Motor neuron (in vitro differentiated cells): Measurements from ENCODE around the gene CELF5. TPM values are rescaled to one million over a fixed set of nuclear protein-coding genes. Genes with fewer than 3 reads are reported as not detected.
"Not testable (repeated sequence)": the region's sequence is repeated elsewhere in the genome, so short reads cannot be mapped to it uniquely, and the experiment has no call there.

Experiments used
- ATAC-seq, 8 experiments: fragments of 200-7000 bp; cut with Tn5 transposase; replicated peaks in 6 of 8; 2 replicates each; pipeline ENCODE4 v1.8.0; 2021; ENCODE audit warnings: mild to moderate bottlenecking in 8 of 8, moderate library complexity in 8 of 8
- H3K27ac ChIP-seq, 2 donors: fragments of 250-450 bp; sonication (Bioruptor Pico); 2 replicates each; pipeline ENCODE4 v1.9.0; 2021; ENCODE audit warnings: antibody characterized with exemption in 2 of 2, mild to moderate bottlenecking in 2 of 2, moderate library complexity in 1 of 2
- H3K4me1 ChIP-seq, 2 donors: fragments of 250-450 bp; sonication (Bioruptor Pico); replicated peaks in 1 of 2; 2 replicates each; pipeline ENCODE4 v1.6.1; 2021; ENCODE audit warnings: antibody characterized with exemption in 2 of 2, mild to moderate bottlenecking in 2 of 2, moderate library complexity in 1 of 2
- H3K4me3 ChIP-seq, 5 donors: fragments of 250-450 bp; sonication (Bioruptor Pico); 2 replicates each; pipeline ENCODE4 v1.9.0; 2021; ENCODE audit warnings: antibody characterized with exemption in 5 of 5, mild to moderate bottlenecking in 5 of 5, moderate library complexity in 4 of 5
- WGBS, 10 experiments: fragments of 450-650 bp; shearing (Covaris generic); methylation state at CpG; one replicate each; pipeline ENCODE4 v1.0.0; 2022; 5-methylcytosine and 5-hydroxymethylcytosine counted together
- in situ Hi-C, 9 experiments: fragments of 400-800 bp; cut with MboI; loops; one replicate each; pipeline ENCODE4 v1.15.0; 2021; ENCODE audit warnings: low sequenced_read_pairs in 9 of 9, low pct_unique_long_range_greater_than_20kb in 2 of 9; ENCODE audit not compliant: unreplicated experiment in 9 of 9
- total RNA-seq, 8 experiments: library from RNA; unstranded; fragments of 300-600 nt; gene quantifications; 2 replicates each; pipeline versions ENCODE4 v1.2.3 to v1.2.4, GENCODE V29; 2022

The CELF5 gene
- total RNA-seq, 8 experiments from 2014 or later, result 0.18 to 29.9 (median 18.0) TPM

DNA sequence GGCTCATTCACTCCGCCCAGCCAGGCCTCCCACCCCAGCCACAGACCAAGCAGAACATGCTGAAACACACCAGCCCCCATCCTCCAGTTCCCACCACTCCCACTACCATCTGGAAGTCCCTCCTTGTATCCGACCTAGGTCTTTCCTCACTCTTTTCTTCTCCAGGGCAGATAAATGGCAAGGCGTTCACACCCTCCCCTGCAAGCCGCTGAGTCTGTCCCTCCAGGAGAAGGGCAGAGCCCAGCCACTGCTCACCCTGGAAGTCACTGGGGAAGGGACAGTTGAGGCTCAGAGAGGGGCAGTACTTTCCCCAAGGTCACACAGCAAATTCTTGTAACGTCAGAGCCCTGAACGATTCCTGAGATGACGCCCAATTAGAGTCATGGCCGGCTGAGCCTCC lies 96.4 kb downstream of the CELF5 start:
- in situ Hi-C loops, result loop anchor here in 5 of 9 experiments (10.0 to 25.0 kb wide), 4 partner anchors 154 to 291 kb away; partner anchors contain the start of genes SMIM24 (in 3 of the 5), SMIM44 (in 3 of the 5) and TBXA2R (in 1 of the 5)
- Histone ChIP-seq H3K27ac (no peak overlapping the region), H3K4me3 (no peak overlapping the region), H3K4me1 (no peaks in the 10 kb centered on the region)
- 7 to 40% (median 30%) methylated on average over 1 to 3 of the region's 8 CpGs; no CpG with 5 or more reads in 6 of the 10 experiments for WGBS, 10 experiments
- no peak for ATAC-seq

DNA sequence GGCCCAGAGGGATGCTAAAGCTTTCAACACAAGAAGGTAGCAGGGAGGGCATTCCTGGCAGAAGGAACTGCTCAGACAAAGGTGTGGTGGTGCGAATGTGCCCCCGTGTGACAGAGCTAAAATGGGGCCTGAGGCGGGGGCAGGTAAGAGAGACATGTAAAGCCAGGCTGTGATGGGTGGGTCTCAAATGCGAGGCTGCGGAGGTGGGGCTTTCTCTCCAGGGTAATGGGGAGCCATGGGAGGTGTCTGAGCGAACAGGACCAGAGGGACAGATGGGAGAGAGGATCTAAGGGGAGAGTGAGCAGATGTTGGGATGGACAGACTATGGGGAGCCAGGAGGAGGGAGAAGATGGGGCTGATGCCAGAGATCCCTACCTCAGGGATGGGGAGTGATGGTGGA lies 97.2 kb downstream of the CELF5 start:
- in situ Hi-C loops, result loop anchor here in 5 of 9 experiments (10.0 to 25.0 kb wide), 4 partner anchors 153 to 291 kb away; partner anchors contain the start of genes SMIM24 (in 3 of the 5), SMIM44 (in 3 of the 5) and TBXA2R (in 1 of the 5)
- Histone ChIP-seq H3K4me1 (no peaks in the 10 kb centered on the region), H3K27ac (no peak overlapping the region), H3K4me3 (no peak overlapping the region)
- 20 to 87% (median 44%) methylated on average over 1 to 6 of the region's 6 CpGs; no CpG with 5 or more reads in 4 of the 10 experiments for WGBS, 10 experiments
- no peak for ATAC-seq

DNA sequence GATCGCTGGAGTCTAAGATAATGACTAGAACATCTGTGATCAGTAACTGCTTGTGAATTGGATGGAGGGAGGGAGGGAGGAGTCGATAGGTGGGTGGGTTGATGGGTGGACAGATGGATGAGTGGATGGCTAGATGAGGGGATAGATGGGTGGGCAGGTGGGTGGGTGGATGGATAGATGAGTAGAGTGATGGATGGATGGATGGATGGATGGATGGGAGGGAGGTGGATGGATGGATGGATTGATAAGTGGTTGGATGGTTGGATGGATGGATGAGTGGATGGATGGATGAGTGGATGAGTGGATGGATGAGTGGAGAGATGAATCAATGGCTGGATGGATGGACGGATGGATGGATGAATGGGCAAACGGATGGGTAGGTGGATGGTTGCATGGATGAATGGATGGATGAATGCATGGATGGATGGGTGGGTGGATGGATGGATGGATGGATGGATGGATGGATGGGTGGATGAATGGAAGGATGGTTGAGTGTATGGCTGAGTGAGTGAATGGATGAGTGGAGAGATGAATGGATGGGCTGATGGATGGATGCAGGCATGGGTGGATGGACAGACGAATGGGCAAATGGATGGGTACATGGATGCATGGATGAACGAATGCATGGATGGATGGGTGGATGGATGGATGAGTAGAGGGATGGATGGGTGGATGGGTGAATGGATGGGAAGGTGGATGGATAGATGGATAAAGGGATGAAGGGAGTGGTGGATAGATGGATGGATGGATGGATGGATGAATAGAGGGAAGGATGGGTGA lies 97.9 kb downstream of the CELF5 start:
- no peaks in the 10 kb centered on the region for H3K4me1 ChIP-seq
- in situ Hi-C loops, result loop anchor here in 5 of 9 experiments (10.0 to 25.0 kb wide), 4 partner anchors 152 to 290 kb away; partner anchors contain the start of genes SMIM24 (in 3 of the 5), SMIM44 (in 3 of the 5) and TBXA2R (in 1 of the 5)
- ATAC-seq, result no peak
- H3K4me3 ChIP-seq, result no peak overlapping the region
- 42 to 94% (median 79%) methylated on average over 2 to 4 of the region's 6 CpGs; no CpG with 5 or more reads in 1 of the 10 experiments for WGBS, 10 experiments
- no peak overlapping the region for H3K27ac ChIP-seq

DNA sequence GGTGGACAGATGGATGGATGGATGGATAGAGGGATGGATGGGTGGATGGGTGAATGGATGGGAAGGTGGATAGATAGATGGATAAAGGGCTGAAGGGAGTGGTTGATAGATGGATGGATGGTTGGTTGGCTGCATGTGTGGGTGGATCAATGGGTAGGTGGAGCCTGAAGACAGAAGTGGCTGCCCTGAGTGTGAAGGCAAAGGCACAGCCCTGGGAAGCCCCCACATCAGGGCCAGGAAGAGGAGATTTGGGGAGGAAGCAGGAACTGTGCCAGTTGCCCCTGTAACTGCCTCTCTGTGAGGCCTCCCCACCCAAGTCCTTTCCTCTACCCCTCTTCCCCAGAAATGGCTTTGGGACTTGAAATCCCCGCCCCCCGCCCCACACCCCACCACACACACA lies 98.6 kb downstream of the CELF5 start:
- no peak for ATAC-seq
- H3K4me1 ChIP-seq, result no peaks in the 10 kb centered on the region
- no peak overlapping the region for H3K27ac ChIP-seq
- no CpG with 5 or more reads among the region's 2 CpGs for WGBS, 10 experiments
- in situ Hi-C loops, result loop anchor here in 5 of 9 experiments (10.0 to 25.0 kb wide), 4 partner anchors 152 to 289 kb away; partner anchors contain the start of genes SMIM24 (in 3 of the 5), SMIM44 (in 3 of the 5) and TBXA2R (in 1 of the 5)
- no peak overlapping the region for H3K4me3 ChIP-seq

DNA sequence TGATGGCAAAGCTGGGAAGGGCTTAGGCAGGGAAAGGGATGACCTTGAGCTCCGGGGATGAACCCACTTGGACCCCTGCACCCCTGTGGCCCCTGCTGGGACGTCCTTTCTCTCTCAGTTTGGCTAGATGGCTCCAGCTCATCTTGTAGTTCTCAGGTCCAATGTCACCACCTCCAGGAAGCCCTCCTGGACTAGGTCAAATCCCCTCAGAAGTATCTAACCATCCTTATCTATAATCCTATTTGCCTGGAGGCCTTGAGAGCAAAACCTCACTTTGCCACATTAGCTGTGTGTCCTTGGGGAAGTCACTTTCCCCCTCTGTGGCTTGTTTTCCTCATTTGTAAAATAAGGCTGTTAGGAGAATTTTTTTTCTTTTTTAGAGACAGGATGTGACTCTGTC lies 99.2 kb downstream of the CELF5 start:
- Histone ChIP-seq H3K4me1 (no peaks in the 10 kb centered on the region), H3K27ac (no peak overlapping the region), H3K4me3 (no peak overlapping the region)
- 0 to 39% methylated on average over 1 to 2 of the region's 2 CpGs; no CpG with 5 or more reads in 8 of the 10 experiments for WGBS, 10 experiments
- ATAC-seq, result no peak
- in situ Hi-C loops, result loop anchor here in 5 of 9 experiments (10.0 to 25.0 kb wide), 4 partner anchors 151 to 289 kb away; partner anchors contain the start of genes SMIM24 (in 3 of the 5), SMIM44 (in 3 of the 5) and TBXA2R (in 1 of the 5)

DNA sequence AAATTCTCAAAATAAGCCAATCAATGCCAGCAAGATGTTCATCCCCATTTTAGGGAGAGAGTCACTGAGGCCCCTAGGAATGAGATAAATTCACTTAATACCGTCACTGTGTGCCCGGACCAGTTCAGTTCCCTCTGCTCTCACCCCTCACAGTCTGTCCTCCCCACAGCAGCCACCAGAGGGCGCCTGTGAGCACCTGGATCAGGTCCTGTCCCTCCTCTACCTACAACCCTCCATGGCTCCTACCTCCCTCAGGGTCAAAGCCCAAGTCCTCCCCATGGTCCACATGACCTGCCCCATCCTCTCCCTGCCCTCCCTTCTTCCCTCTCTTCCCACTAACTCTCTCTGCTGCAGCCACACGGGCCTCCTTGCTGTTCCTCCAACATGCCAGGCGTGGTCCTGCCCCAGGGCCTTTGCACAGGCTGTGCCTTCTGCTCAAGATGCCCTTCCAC lies 100.0 kb downstream of the CELF5 start:
- in situ Hi-C loops, result loop anchor here in 5 of 9 experiments (10.0 to 25.0 kb wide), 4 partner anchors 150 to 288 kb away; partner anchors contain the start of genes SMIM24 (in 3 of the 5), SMIM44 (in 3 of the 5) and TBXA2R (in 1 of the 5)
- Histone ChIP-seq H3K27ac (no peak overlapping the region), H3K4me3 (no peak overlapping the region), H3K4me1 (no peaks in the 10 kb centered on the region)
- peak in 3 of 8 experiments; percentile 28 to 48 (median 41) for ATAC-seq
- WGBS, 10 experiments, result 0 to 100% (median 35%) methylated on average over 1 to 4 of the region's 5 CpGs; no CpG with 5 or more reads in 2 of the 10 experiments

DNA sequence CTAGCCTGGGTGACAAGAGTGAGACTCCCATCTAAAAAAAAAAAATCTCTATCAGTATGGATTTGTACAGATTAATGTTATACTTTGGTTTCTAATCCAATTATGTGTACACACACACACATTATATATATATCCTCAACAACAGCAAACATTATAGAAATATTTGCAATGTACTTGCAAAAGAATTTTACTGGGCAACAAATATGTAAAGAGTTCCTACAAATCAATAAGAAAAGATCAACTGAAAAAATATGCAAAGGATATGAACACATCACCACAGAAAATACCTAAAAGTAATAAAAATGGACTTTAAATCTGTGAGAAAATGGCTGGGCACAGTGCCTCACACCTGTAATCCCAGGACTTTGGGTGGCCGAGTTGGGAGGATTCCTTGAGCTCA lies 101.0 kb downstream of the CELF5 start:
- no peaks in the 10 kb centered on the region for H3K4me1 ChIP-seq
- ATAC-seq, result no peak
- H3K4me3 ChIP-seq, result no peak overlapping the region
- in situ Hi-C loops, result loop anchor here in 7 of 9 experiments (5.0 to 25.0 kb wide), 5 partner anchors 137 to 162 kb away; partner anchors contain the start of genes SMIM24 (in 3 of the 7) and SMIM44 (in 3 of the 7)
- WGBS, 10 experiments, result 57 to 80% (median 70%) methylated on average over 1 of the region's 1 CpG; no CpG with 5 or more reads in 6 of the 10 experiments
- no peak overlapping the region for H3K27ac ChIP-seq

DNA sequence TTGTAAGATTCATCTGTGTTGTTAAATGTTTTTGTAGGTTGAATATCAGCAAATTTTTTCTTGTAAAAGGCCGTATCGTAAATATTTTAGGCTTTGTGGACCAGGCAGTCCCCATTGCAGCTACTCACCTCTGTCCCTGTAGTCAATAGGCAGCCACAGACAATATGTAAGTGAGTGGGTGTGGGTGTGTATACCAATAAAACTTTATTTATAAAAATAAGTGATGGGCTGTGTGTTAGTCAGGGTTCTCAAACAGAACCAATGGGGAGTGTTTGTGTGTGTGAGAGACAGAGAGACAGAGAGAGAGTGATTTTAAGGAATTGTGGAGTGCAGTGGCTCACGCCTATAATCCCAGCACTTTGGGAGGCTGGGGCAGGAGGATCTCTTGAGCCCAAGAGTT lies 104.3 kb downstream of the CELF5 start:
- ATAC-seq, result no peak
- in situ Hi-C loops, result loop anchor here in 7 of 9 experiments (5.0 to 25.0 kb wide), 5 partner anchors 134 to 159 kb away; partner anchors contain the start of genes SMIM24 (in 3 of the 7) and SMIM44 (in 3 of the 7)
- Histone ChIP-seq H3K27ac (no peak overlapping the region), H3K4me1 (no peaks in the 10 kb centered on the region), H3K4me3 (no peak overlapping the region)
- 80 to 100% (median 87%) methylated on average over 1 to 3 of the region's 3 CpGs; no CpG with 5 or more reads in 3 of the 10 experiments for WGBS, 10 experiments

DNA sequence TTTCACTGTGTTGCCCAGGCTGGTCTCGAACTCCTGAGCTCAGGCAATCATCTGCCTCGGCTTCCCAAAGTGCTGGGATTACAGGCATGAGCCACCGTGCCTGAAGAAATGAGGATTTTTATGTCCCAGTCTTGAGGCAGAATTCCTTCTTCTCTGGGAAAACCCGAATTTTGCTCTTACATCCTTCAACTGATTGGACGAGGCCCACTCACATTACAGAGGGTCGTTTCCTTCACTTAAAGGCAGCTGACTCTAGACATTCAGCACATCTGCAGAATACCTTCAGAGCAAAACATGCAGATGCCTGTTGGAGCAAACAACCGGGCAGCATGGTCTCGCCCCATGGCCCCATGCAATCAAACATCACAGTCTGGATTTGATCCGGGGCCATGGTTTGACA lies 105.6 kb downstream of the CELF5 start:
- Histone ChIP-seq H3K4me3 (no peak overlapping the region), H3K27ac (no peak overlapping the region), H3K4me1 (no peaks in the 10 kb centered on the region)
- 68 to 87% (median 77%) methylated on average over 2 to 7 of the region's 9 CpGs; no CpG with 5 or more reads in 2 of the 10 experiments for WGBS, 10 experiments
- ATAC-seq, result no peak
- in situ Hi-C loops, result loop anchor here in 3 of 9 experiments (25.0 kb wide), 2 partner anchors 132 to 157 kb away; partner anchors contain the start of genes SMIM24 (in 1 of the 3) and SMIM44 (in 1 of the 3)

DNA sequence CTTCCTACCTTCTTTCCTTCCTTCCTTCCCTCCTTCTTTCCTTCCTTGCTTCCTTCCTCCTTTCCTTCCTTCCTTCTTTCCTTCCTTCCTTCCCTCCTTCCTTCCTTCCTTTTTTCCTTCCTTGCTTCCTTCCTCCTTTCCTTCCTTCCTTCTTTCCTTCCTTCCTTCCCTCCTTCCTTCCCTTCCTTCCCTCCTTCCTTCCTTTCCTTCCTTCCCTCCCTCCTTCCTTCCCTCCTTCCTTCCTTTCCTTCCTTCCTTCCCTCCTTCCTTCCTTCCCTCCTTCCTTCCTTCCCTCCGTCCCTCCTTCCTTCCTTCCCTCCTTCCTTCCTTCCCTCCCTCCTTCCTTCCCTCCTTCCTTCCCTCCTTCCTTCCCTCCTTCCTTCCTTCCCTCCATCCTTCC lies 107.8 kb downstream of the CELF5 start:
- not testable (repeated sequence) for H3K4me3 ChIP-seq
- in situ Hi-C loops, result loop anchor here in 3 of 9 experiments (25.0 kb wide), 2 partner anchors 130 to 155 kb away; partner anchors contain the start of genes SMIM24 (in 1 of the 3) and SMIM44 (in 1 of the 3)

DNA sequence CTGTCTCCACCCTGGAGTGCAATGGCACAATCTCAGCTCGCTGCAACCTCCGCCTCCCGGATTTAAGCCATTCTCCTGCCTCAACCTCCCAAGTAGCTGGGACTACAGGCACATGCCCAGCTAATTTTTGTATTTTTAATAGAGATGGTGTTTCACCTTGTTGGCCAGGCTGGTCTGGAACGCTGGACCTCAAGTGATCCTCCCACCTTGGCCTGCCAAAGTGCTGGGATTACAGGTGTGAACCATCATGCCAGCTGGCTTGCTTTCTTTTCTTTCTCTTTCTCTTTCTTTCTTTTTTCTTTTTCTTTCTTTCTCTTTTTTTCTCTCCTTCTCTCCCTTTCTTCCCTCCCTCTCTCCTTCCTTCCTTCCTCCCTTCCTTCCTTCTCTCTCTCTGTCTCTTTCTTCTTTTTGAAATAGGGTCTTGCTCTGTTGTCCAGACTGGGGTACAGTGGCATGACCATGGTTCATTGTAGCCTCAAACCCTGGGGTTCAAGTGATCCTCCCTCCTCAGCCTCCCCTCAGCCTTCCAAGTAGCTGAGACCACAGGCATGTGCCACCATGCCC lies 108.6 kb downstream of the CELF5 start:
- H3K27ac ChIP-seq, result no peak overlapping the region
- in situ Hi-C loops, result loop anchor here in 3 of 9 experiments (25.0 kb wide), 2 partner anchors 129 to 154 kb away; partner anchors contain the start of genes SMIM24 (in 1 of the 3) and SMIM44 (in 1 of the 3)
- WGBS, 10 experiments, result 10 to 62% (median 57%) methylated on average over 1 to 4 of the region's 4 CpGs; no CpG with 5 or more reads in 1 of the 10 experiments
- no peaks in the 10 kb centered on the region for H3K4me1 ChIP-seq
- ATAC-seq, result no peak
- H3K4me3 ChIP-seq, result no peak overlapping the region

More for the DNA sequence above, 107.8 kb downstream of the CELF5 start:
- H3K4me1 ChIP-seq, H3K27ac ChIP-seq, ATAC-seq: not testable (repeated sequence)
- WGBS, 10 experiments, result no CpG with 5 or more reads among the region's 1 CpG

DNA sequence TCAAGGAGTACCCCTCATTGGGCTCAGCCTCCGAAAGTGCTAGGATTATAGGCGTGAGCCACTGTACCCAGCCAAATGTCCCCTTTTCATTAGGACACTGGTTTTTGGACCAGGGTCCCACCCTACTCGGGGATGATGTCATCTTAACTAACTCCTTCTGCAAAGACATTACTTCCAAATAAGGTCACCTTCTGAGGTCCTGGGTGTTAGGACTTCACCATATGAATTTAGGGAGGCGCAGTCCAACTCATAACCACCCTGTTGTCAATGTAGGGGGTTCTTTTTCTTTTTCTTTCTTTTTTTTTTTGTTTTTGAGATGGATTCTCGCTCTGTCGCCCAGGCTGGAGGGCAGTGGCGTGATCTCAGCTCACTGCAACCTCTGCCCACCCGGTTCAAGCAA lies 109.2 kb downstream of the CELF5 start:
- Histone ChIP-seq H3K4me3 (no peak overlapping the region), H3K4me1 (no peaks in the 10 kb centered on the region), H3K27ac (no peak overlapping the region)
- in situ Hi-C loops, result loop anchor here in 3 of 9 experiments (25.0 kb wide), 2 partner anchors 129 to 154 kb away; partner anchors contain the start of genes SMIM24 (in 1 of the 3) and SMIM44 (in 1 of the 3)
- 19 to 55% (median 42%) methylated on average over 2 to 8 of the region's 8 CpGs; no CpG with 5 or more reads in 3 of the 10 experiments for WGBS, 10 experiments
- peak in 1 of 8 experiments; percentile 43 for ATAC-seq
